ENCODE data around the gene MYO1F.

DNA sequence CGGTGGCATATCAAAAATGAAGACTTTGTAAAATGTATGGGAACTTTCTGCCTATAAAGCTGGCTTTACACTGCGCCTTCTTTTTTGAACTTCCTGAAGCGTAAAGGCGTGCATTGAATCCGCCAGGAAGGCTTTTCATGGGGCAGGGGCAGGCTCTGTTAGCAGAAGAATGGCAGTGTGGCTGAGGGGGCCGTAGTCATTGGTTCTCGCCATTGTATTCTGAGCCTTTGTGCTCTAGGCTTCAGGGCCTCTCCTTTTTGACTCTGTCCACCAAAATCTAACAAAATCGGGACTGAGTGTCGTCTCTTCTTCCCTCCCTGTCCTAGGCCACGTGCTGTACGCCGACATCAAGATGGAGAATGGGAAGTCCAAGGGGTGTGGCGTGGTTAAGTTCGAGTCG is 88.9 kb downstream of the MYO1F start:
- no peak for TF ChIP-seq POLR2AphosphoS5 (IDR thresholded peaks at IDR 0.05)
- no peak for TF ChIP-seq EP300 (IDR thresholded peaks at IDR 0.05)
- TF ChIP-seq POLR2A (IDR thresholded peaks at IDR 0.05) = no peak
